SKM-1 (cell line): ENCODE data around the gene SLIT2.

Experiments used
- DNase-seq: peaks from one replicate; lab custom pipeline; 2025; ENCODE audit not compliant: unreplicated experiment; lab: John Stamatoyannopoulos, UW

The SLIT2 gene

GRCh38 chr4:20299515-20299914 lies 47.8 kb downstream of the SLIT2 start:
- DNase-seq: no peak

GRCh38 chr4:20301161-20301560 lies 49.5 kb downstream of the SLIT2 start:
- no peak for DNase-seq
